GM12865 (cell line): ENCODE measurements around the gene TCF7L2.

ENCODE experiments used
- DNase-seq: peaks from one replicate; pipeline ENCODE4 v3.0.0; 2010; ENCODE audit warnings: low read depth
- H3K4me3 ChIP-seq: 2 replicates; pipeline ENCODE4 v1.5.1; 2011; ENCODE audit warnings: mild to moderate bottlenecking, low read depth, low read length, control low read depth
- TF ChIP-seq, protein P1 (sequence below): IDR thresholded peaks from 2 replicates; pipeline ENCODE4 v1.5.1; 2011; ENCODE audit warnings: low read length, control low read depth, low read depth, inconsistent platforms; ENCODE audit not compliant: insufficient read depth; ENCODE audit errors: missing control alignments

Gene TCF7L2

DNA sequence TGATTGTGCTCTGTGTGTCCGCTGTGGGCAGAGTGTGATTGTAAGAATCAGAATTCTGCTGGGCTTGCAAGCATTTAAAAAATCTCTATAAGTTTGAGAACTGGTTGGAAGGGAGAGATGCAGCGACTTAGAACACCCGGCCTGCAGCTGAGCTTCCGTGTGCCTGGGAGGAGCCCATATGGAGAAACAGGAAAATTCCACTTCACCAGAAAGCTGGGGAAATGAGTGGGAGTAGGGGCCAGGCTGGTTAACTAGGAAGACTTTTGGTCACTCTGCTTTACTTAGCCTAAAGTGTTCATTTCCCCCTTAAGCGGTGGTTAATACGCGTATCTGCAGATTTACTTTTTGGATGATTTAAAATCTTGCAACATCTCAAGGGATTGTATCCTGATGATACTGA, 72.2 kb downstream of the TCF7L2 start:
- DNase-seq = no peak
- TF ChIP-seq, protein P1, sequence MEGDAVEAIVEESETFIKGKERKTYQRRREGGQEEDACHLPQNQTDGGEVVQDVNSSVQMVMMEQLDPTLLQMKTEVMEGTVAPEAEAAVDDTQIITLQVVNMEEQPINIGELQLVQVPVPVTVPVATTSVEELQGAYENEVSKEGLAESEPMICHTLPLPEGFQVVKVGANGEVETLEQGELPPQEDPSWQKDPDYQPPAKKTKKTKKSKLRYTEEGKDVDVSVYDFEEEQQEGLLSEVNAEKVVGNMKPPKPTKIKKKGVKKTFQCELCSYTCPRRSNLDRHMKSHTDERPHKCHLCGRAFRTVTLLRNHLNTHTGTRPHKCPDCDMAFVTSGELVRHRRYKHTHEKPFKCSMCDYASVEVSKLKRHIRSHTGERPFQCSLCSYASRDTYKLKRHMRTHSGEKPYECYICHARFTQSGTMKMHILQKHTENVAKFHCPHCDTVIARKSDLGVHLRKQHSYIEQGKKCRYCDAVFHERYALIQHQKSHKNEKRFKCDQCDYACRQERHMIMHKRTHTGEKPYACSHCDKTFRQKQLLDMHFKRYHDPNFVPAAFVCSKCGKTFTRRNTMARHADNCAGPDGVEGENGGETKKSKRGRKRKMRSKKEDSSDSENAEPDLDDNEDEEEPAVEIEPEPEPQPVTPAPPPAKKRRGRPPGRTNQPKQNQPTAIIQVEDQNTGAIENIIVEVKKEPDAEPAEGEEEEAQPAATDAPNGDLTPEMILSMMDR = no peak
- no peak overlapping the region for H3K4me3 ChIP-seq

DNA sequence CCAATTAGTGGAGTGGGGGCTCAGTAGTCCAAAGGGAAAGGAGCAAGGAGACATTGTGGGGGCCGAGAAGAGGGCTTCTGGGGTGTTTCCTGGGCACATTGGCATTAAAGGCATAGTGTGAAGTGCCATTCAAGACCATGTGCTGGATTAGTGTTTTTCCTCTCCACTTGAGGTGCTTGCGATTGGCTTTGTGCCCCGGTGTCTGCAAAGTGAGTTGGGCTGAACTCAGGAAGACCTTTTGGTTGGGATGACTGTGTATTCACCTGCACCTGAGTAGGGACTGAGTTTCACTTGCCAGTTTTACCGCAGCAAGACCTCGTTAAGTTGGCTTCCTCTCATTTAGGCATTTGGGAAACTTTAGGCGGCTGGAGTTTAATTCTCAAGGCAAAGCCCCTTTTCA, 73.0 kb downstream of the TCF7L2 start:
- TF ChIP-seq, protein P1 = no peak
- H3K4me3 ChIP-seq = no peak overlapping the region
- DNase-seq = no peak

DNA sequence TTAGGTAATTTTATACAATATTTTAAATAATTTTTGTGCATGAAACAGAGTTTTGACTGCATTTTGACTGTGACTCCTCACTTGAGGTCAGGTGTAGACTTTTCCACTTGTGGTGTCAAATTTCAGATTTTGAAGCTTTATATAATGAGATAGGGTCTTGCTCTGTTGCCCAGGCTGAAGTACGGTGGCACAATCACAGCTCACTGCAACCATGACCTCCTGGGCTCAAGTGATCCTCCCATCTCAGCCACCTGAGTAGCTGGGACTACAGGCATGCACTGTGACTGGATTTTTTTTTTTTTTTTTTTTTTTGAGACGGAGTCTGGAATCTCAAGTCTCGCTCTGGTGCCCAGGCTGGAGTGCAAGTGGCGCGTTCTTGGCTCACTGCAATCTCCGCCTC, 74.9 kb downstream of the TCF7L2 start:
- TF ChIP-seq, protein P1 = no peak
- H3K4me3 ChIP-seq = no peak overlapping the region
- no peak for DNase-seq

DNA sequence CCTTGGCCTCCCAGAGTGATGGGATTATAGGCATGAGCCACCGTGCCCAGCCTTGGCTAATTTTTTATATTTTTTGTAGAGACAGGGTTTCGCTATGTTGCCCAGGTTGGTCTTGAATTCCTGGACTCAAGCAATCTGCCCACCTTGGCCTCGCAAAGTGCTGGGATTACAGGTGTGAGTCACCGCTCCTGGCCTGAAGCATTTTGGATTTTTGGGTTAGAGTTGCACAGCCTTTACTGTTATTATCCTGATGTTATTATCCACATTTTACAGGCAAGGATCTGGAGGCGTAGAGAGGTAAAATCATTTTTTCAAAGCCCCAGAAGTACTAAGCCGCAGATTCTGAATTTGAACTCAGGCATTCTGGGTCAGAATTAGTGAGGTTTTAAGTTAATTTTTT, 75.4 kb downstream of the TCF7L2 start:
- no peak for DNase-seq
- TF ChIP-seq, protein P1 = no peak
- H3K4me3 ChIP-seq = no peak overlapping the region

DNA sequence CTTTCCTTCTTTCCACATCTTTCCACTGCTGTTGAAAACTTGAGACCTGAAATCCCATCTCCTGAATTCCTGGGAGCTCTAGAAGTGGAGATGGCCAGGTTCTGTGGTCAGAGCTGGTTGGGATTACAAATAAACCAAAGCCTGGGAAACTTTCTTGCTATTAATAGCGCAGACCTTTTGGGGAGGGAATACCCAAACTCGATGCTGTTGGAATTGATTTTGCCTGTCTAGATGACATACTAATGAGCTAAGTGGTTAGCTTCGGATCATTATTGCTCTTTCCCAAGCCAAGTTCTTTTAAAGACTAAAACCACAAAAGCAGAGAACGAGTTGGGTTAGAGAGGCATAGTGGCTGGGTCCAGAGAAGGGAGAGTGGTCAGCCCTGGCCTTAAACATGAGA, 76.6 kb downstream of the TCF7L2 start:
- no peak overlapping the region for H3K4me3 ChIP-seq
- DNase-seq = no peak
- TF ChIP-seq, protein P1 = no peak

DNA sequence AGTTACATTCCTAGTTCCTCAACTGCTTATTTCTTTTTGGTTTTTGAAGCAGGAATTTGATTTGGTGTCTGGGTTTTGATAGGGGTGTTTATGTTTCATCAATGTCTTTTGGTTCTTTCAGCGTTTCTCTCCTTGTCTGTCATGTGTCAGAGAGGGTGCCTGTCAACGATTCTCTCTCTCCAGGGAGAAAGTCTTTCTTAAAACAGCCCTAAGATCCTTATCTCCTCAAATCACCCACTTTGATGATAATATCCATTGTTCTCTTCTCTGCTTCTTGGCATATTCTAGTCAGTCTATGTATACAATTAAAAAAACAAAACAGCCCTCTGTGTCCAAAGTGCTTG, 77.2 kb downstream of the TCF7L2 start:
- no peak overlapping the region for H3K4me3 ChIP-seq
- TF ChIP-seq, protein P1 = no peak
- no peak for DNase-seq

DNA sequence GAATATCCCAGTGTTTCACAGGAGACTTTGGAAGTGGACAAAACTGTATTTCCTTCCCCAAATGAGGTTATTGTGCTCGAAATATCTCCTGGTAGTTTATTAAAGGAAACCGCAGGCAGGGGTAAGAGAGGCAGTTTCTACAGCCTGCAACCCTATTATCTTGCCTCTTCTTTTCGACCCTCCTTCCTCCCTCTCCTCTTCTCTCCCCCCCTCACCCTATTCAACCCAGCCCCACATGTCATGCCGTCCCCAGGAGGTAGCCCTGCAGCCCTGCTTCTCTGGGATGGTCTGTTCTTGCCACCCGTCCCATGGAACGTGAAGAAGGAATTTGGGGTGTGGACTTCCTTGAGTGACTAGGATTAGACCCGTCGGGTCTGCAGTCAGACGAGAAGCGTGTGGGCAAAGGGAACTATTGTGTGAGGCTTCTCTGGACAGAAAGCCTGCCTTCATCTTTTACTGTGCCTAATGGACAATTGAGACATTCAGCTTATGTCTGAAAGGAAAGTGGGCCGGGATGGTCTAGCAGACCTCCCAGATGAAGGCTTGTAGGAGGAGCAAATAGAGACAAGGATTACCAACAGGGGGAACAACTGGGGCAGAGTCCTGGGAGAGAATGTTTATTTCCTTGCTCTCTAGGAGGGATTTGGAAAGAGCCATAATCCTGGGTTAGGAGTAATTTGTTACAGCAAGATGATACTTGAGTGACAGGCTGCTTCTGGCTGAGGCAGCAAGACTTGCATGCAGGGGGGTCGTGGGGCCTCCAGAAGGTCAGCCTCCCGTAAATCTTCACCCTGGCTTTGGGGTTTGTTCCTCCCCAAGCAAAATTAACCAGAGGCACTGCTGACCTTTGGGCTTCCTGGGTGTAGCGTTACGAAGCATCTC, 77.8 kb downstream of the TCF7L2 start:
- no peak for DNase-seq
- no peak overlapping the region for H3K4me3 ChIP-seq
- TF ChIP-seq, protein P1 = no peak
